HL-60 (cell line): Measurements from ENCODE around the gene SRGAP3.

Experiments
- POLR2AphosphoS5 ChIP-seq: IDR thresholded peaks from 2 replicates; pipeline ENCODE4 v1.6.1; 2012; ENCODE audit warnings: low read depth
- TF ChIP-seq, protein P1 (sequence below): IDR thresholded peaks from one replicate; pipeline ENCODE4 v1.5.1; 2011; ENCODE audit warnings: low read length, control low read depth, inconsistent platforms; ENCODE audit not compliant: insufficient read depth
- TF ChIP-seq, protein P2 (sequence below): IDR thresholded peaks from 2 replicates; pipeline ENCODE4 v1.6.1; 2012; ENCODE audit warnings: low read depth; ENCODE audit not compliant: insufficient replicate concordance

DNA sequence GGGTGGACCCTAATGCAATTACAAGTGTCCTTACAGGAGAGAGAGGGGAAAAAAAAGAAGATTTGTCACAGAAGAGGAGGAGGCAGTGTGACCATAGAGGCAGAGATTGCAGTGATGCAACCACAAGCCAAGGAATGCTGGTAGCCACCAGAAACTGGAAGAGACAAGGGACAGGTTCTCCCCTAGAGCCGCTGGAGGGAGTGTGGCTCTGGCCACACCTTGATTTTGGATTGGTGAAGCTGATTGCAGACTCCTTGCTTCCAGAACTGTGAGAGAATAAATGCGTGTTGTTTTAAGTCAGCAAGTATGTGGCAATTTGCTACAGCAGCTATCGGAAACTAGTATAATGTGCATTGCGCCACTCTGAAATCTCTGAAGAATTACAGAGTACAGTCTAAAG is 110.1 kb downstream of the SRGAP3 start:
- TF ChIP-seq, protein P1, sequence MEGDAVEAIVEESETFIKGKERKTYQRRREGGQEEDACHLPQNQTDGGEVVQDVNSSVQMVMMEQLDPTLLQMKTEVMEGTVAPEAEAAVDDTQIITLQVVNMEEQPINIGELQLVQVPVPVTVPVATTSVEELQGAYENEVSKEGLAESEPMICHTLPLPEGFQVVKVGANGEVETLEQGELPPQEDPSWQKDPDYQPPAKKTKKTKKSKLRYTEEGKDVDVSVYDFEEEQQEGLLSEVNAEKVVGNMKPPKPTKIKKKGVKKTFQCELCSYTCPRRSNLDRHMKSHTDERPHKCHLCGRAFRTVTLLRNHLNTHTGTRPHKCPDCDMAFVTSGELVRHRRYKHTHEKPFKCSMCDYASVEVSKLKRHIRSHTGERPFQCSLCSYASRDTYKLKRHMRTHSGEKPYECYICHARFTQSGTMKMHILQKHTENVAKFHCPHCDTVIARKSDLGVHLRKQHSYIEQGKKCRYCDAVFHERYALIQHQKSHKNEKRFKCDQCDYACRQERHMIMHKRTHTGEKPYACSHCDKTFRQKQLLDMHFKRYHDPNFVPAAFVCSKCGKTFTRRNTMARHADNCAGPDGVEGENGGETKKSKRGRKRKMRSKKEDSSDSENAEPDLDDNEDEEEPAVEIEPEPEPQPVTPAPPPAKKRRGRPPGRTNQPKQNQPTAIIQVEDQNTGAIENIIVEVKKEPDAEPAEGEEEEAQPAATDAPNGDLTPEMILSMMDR: no peak
- no peak for TF ChIP-seq POLR2AphosphoS5
- TF ChIP-seq, protein P2, sequence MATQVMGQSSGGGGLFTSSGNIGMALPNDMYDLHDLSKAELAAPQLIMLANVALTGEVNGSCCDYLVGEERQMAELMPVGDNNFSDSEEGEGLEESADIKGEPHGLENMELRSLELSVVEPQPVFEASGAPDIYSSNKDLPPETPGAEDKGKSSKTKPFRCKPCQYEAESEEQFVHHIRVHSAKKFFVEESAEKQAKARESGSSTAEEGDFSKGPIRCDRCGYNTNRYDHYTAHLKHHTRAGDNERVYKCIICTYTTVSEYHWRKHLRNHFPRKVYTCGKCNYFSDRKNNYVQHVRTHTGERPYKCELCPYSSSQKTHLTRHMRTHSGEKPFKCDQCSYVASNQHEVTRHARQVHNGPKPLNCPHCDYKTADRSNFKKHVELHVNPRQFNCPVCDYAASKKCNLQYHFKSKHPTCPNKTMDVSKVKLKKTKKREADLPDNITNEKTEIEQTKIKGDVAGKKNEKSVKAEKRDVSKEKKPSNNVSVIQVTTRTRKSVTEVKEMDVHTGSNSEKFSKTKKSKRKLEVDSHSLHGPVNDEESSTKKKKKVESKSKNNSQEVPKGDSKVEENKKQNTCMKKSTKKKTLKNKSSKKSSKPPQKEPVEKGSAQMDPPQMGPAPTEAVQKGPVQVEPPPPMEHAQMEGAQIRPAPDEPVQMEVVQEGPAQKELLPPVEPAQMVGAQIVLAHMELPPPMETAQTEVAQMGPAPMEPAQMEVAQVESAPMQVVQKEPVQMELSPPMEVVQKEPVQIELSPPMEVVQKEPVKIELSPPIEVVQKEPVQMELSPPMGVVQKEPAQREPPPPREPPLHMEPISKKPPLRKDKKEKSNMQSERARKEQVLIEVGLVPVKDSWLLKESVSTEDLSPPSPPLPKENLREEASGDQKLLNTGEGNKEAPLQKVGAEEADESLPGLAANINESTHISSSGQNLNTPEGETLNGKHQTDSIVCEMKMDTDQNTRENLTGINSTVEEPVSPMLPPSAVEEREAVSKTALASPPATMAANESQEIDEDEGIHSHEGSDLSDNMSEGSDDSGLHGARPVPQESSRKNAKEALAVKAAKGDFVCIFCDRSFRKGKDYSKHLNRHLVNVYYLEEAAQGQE: no peak
